Measurements from ENCODE around the gene PTPRN2. TPM values are rescaled to one million over a fixed set of nuclear protein-coding genes. Genes with fewer than 3 reads are reported as not detected.
A peak's percentile ranks its signal among the peaks of the same experiment; 100 is the strongest.

The PTPRN2 gene
- total RNA-seq, 8 experiments from 2014 or later = 0.10 to 19.7 (median 10.8) TPM; not detected in 1

DNA sequence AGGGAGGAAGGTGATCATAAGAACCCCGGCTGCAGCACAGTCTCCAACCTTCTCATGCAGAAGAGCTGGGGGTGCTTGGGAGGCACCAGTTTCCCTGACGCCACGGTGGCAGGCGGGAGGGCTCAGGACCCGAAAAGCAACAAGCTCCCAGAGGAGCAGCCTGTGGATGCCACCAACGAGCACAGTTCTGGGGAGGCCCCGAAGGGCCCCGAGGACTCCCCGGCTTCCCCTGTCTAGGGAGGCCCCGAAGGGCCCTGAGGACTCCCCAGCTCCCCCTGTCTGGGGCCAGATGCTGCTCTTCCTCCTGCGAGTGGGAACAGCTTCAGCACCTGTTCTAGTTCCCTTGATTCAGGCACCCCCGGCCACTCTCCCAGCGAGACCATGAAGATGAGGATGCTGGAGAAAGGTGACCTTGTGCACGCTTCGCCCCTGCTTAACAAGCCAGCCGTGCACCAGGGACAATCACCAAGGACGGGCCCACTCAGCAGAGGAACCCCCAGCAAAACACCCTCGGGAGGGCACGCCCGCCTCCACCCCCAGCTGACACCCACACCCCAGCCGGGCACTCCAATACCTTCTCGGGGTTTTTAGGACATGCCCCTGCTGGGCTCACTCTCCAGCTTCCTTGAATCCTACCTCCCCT is 112.5 kb downstream of the PTPRN2 start:
- in situ Hi-C loops (cut with MboI; ENCODE audit: low pct_unique_long_range_greater_than_20kb in 2 of 9, low sequenced_read_pairs in 9 of 9, unreplicated experiment in 9 of 9) = no loop called here
- 37 to 100% (median 95%) methylated on average over 1 to 6 of the region's 22 CpGs; no CpG with 5 or more reads in 6 of the 10 experiments for WGBS, 10 experiments
- no peak overlapping the region for H3K27ac ChIP-seq
- no peak for ATAC-seq (replicated peaks in 6 of 8)
- H3K4me3 ChIP-seq = no peak overlapping the region
- peaks cover 17 to 33% of the 10 kb centered on the region in 2 donors for H3K4me1 ChIP-seq (replicated peaks in 1 of 2)

- H3K4me1 ChIP-seq (replicated peaks in 1 of 2) = peaks cover 17 to 34% of the 10 kb centered on the region in 2 donors
- no peak for ATAC-seq (replicated peaks in 6 of 8)
- WGBS, 10 experiments = 0 to 100% (median 53%) methylated on average over 1 to 2 of the region's 16 CpGs; no CpG with 5 or more reads in 6 of the 10 experiments
- no peak overlapping the region for H3K27ac ChIP-seq
- in situ Hi-C loops (cut with MboI; ENCODE audit: low pct_unique_long_range_greater_than_20kb in 2 of 9, low sequenced_read_pairs in 9 of 9, unreplicated experiment in 9 of 9) = no loop called here
- H3K4me3 ChIP-seq = no peak overlapping the region
Measured at GRCh38 chr7:158474488-158474887, 113.1 kb downstream of the PTPRN2 start.

GRCh38 chr7:158473946-158474345 is 113.7 kb downstream of the PTPRN2 start:
- no peak overlapping the region for H3K4me3 ChIP-seq
- no peak overlapping the region for H3K27ac ChIP-seq
- peaks cover 17 to 36% of the 10 kb centered on the region in 2 donors for H3K4me1 ChIP-seq (replicated peaks in 1 of 2)
- no peak for ATAC-seq (replicated peaks in 6 of 8)
- WGBS, 10 experiments = 14 to 100% (median 83%) methylated on average over 1 to 12 of the region's 12 CpGs; no CpG with 5 or more reads in 1 of the 10 experiments
- in situ Hi-C loops (cut with MboI; ENCODE audit: low pct_unique_long_range_greater_than_20kb in 2 of 9, low sequenced_read_pairs in 9 of 9, unreplicated experiment in 9 of 9) = no loop called here

GRCh38 chr7:158473221-158473620 is 114.4 kb downstream of the PTPRN2 start:
- 0 to 40% (median 6%) methylated on average over 1 to 11 of the region's 13 CpGs; no CpG with 5 or more reads in 1 of the 10 experiments for WGBS, 10 experiments
- peak in 5 of 8 experiments; percentile 92 to 98 (median 95) for ATAC-seq (replicated peaks in 6 of 8)
- peaks cover 17 to 38% of the 10 kb centered on the region in 2 donors for H3K4me1 ChIP-seq (replicated peaks in 1 of 2)
- no peak overlapping the region for H3K4me3 ChIP-seq
- peak overlapping the region; percentile 13 to 67 for H3K27ac ChIP-seq
- in situ Hi-C loops (cut with MboI; ENCODE audit: low pct_unique_long_range_greater_than_20kb in 2 of 9, low sequenced_read_pairs in 9 of 9, unreplicated experiment in 9 of 9) = no loop called here

DNA sequence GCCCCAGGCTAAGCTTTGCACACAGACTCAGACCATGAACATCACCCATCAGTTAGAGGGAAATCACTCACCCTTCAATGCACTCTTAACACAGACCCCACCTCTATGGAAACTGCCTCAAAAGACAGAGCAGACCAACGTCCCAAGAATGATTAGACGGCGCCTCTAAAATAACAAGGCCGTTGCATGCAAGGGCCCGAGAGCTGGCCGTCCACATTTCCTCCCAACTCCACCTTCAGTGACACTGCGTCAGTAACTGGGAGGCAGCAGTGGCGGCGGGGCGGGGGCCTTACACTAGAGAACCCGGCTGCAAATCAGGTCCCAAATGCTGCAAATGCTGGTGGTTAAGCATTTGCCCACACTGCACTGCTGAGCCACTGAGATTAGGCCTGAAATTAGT is 115.0 kb downstream of the PTPRN2 start:
- WGBS, 10 experiments = 0 to 54% (median 35%) methylated on average over 1 to 7 of the region's 11 CpGs; no CpG with 5 or more reads in 6 of the 10 experiments
- H3K4me3 ChIP-seq = no peak overlapping the region
- peaks cover 17 to 44% of the 10 kb centered on the region in 2 donors for H3K4me1 ChIP-seq (replicated peaks in 1 of 2)
- peak in 5 of 8 experiments; percentile 12 to 32 (median 25) for ATAC-seq (replicated peaks in 6 of 8)
- in situ Hi-C loops (cut with MboI; ENCODE audit: low pct_unique_long_range_greater_than_20kb in 2 of 9, low sequenced_read_pairs in 9 of 9, unreplicated experiment in 9 of 9) = no loop called here
- peak overlapping the region in 1 of 2 donors; percentile 67 for H3K27ac ChIP-seq

- no peak overlapping the region for H3K27ac ChIP-seq
- no peak for ATAC-seq (replicated peaks in 6 of 8)
Measured at GRCh38 chr7:158471716-158472115, 115.9 kb downstream of the PTPRN2 start.

DNA sequence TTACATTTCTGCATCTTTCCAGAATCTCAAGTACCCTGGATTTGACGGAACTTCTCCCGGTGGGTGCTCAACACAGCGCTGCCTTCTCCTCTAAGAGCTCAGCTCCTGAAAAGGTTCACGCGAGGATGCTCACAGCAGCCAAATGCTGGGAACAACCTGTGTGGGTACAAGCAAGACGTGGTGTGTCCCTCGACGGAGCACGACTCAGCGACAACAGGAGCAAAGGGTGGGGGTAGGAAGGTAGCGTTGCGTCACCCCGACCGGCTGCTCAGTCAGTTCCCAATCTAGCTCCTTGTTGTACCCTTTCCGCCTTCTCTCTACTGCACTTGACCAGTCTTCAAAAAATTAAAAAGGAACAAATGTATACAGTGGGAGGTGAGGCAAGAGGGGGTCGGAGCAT is 117.3 kb downstream of the PTPRN2 start:
- no peak for ATAC-seq (replicated peaks in 6 of 8)
- no peak overlapping the region for H3K4me3 ChIP-seq
- 29 to 93% (median 86%) methylated on average over 2 to 13 of the region's 16 CpGs; no CpG with 5 or more reads in 2 of the 10 experiments for WGBS, 10 experiments
- peaks cover 17 to 40% of the 10 kb centered on the region in 2 donors for H3K4me1 ChIP-seq (replicated peaks in 1 of 2)
- H3K27ac ChIP-seq = no peak overlapping the region
- in situ Hi-C loops (cut with MboI; ENCODE audit: low pct_unique_long_range_greater_than_20kb in 2 of 9, low sequenced_read_pairs in 9 of 9, unreplicated experiment in 9 of 9) = no loop called here

More at GRCh38 chr7:158471716-158472115, 115.9 kb downstream of the PTPRN2 start:
- Histone ChIP-seq H3K4me3 (no peak overlapping the region), H3K4me1 (replicated peaks in 1 of 2) (peaks cover 17 to 44% of the 10 kb centered on the region in 2 donors)
- WGBS, 10 experiments = 67 to 100% (median 81%) methylated on average over 1 to 14 of the region's 18 CpGs; no CpG with 5 or more reads in 4 of the 10 experiments
- in situ Hi-C loops (cut with MboI; ENCODE audit: low pct_unique_long_range_greater_than_20kb in 2 of 9, low sequenced_read_pairs in 9 of 9, unreplicated experiment in 9 of 9) = no loop called here

DNA sequence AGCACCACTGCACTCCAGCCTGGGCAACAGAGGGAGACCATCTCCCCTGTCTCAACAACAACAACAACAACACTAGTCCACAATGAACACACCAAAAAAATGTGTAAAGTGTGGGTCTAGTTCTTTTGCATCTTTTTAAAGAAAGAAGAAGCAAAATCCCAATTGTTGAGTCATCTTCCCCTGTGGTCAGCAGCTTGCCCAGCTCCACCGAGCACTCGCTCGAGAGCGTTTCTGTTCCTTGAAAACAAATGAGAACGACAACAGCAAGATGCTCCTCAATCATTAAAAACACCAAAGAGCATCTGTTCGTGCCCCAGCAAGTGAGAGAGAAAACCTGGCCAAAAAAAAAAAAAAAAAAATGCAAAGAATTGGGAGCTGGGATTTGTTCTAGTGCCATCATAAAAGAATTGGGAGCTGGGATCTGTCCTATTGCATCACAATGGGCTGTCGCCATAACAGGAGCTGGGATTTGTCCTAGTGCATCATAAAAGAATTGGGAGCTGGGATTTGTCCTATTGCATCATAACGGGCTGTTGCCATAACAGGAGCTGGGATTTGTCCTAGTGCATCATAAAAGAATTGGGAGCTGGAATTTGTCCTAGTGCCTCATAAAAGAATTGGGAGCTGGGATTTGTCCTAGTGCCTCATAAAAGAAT is 118.1 kb downstream of the PTPRN2 start:
- WGBS, 10 experiments = 5 to 80% (median 66%) methylated on average over 1 to 8 of the region's 8 CpGs; no CpG with 5 or more reads in 1 of the 10 experiments
- H3K4me3 ChIP-seq = no peak overlapping the region
- no peak overlapping the region for H3K27ac ChIP-seq
- in situ Hi-C loops (cut with MboI; ENCODE audit: low pct_unique_long_range_greater_than_20kb in 2 of 9, low sequenced_read_pairs in 9 of 9, unreplicated experiment in 9 of 9) = no loop called here
- H3K4me1 ChIP-seq (replicated peaks in 1 of 2) = peaks cover 17 to 40% of the 10 kb centered on the region in 2 donors
- no peak for ATAC-seq (replicated peaks in 6 of 8)

- WGBS, 10 experiments = 0 to 100% (median 57%) methylated on average over 1 to 3 of the region's 9 CpGs; no CpG with 5 or more reads in 6 of the 10 experiments
- Histone ChIP-seq H3K27ac (no peak overlapping the region), H3K4me1 (replicated peaks in 1 of 2) (peaks cover 17 to 36% of the 10 kb centered on the region in 2 donors), H3K4me3 (no peak overlapping the region)
- no peak for ATAC-seq (replicated peaks in 6 of 8)
- in situ Hi-C loops (cut with MboI; ENCODE audit: low pct_unique_long_range_greater_than_20kb in 2 of 9, low sequenced_read_pairs in 9 of 9, unreplicated experiment in 9 of 9) = no loop called here
Measured at GRCh38 chr7:158468700-158469296, 118.8 kb downstream of the PTPRN2 start.

DNA sequence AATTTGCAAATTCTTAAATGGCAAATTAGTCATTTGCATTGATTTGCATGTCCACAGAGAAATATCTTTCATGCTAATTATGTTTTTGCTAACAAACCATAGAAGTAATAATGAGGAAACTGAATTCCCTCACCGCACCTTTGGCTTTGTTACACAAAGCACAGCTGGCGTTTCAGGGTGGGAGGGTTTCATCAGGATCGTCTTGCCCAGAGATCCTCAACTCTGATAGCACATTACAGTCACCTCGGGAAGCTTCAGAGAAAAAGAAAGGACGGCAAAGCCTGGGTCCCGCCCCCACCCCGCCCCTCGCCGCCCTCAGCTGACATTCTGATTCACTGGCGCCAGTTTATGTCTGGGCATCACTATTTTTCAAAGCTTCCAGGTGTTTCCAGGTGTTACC is 119.4 kb downstream of the PTPRN2 start:
- Histone ChIP-seq H3K27ac (no peak overlapping the region), H3K4me3 (no peak overlapping the region), H3K4me1 (replicated peaks in 1 of 2) (peaks cover 13 to 29% of the 10 kb centered on the region in 2 donors)
- 0 to 60% (median 16%) methylated on average over 1 to 5 of the region's 10 CpGs; no CpG with 5 or more reads in 2 of the 10 experiments for WGBS, 10 experiments
- peak in 4 of 8 experiments; percentile 35 to 56 (median 48) for ATAC-seq (replicated peaks in 6 of 8)
- in situ Hi-C loops (cut with MboI; ENCODE audit: low pct_unique_long_range_greater_than_20kb in 2 of 9, low sequenced_read_pairs in 9 of 9, unreplicated experiment in 9 of 9) = no loop called here

- WGBS, 10 experiments = 2 to 100% (median 76%) methylated on average over 1 to 7 of the region's 7 CpGs; no CpG with 5 or more reads in 1 of the 10 experiments
- Histone ChIP-seq H3K4me1 (replicated peaks in 1 of 2) (peaks cover 7 to 23% of the 10 kb centered on the region in 2 donors), H3K4me3 (no peak overlapping the region), H3K27ac (no peak overlapping the region)
- in situ Hi-C loops (cut with MboI; ENCODE audit: low pct_unique_long_range_greater_than_20kb in 2 of 9, low sequenced_read_pairs in 9 of 9, unreplicated experiment in 9 of 9) = no loop called here
- no peak for ATAC-seq (replicated peaks in 6 of 8)
Measured at GRCh38 chr7:158467562-158467961, 120.1 kb downstream of the PTPRN2 start.

- no peak for ATAC-seq (replicated peaks in 6 of 8)
- Histone ChIP-seq H3K27ac (no peak overlapping the region), H3K4me1 (replicated peaks in 1 of 2) (peaks cover 0 to 8% of the 10 kb centered on the region in 2 donors), H3K4me3 (no peak overlapping the region)
- in situ Hi-C loops (cut with MboI; ENCODE audit: low pct_unique_long_range_greater_than_20kb in 2 of 9, low sequenced_read_pairs in 9 of 9, unreplicated experiment in 9 of 9) = no loop called here
- 35 to 94% (median 61%) methylated on average over 1 to 4 of the region's 4 CpGs; no CpG with 5 or more reads in 1 of the 10 experiments for WGBS, 10 experiments
Measured at GRCh38 chr7:158463317-158463716, 124.3 kb downstream of the PTPRN2 start.

DNA sequence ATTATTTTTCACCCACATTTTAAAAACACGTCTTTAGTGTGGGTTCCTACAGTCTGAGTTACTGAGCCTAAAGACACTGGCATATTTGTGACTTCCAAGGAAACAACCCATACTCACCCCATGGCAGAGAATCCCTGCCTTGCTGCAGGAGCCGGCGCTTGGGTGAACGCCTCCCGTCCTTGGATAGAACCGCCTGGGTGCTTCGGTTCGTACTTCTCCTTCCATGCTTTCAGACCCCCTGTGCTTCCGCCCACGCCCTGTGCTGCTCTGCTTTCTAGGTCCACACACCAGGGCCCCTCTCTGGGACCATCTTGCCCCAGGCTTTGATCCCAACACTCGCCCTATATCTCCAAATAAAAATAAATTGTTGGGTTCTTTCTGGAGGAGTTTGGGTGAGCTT is 125.8 kb downstream of the PTPRN2 start:
- no peak overlapping the region for H3K4me3 ChIP-seq
- in situ Hi-C loops (cut with MboI; ENCODE audit: low pct_unique_long_range_greater_than_20kb in 2 of 9, low sequenced_read_pairs in 9 of 9, unreplicated experiment in 9 of 9) = no loop called here
- H3K27ac ChIP-seq = no peak overlapping the region
- 18 to 89% (median 79%) methylated on average over 1 to 10 of the region's 11 CpGs; no CpG with 5 or more reads in 2 of the 10 experiments for WGBS, 10 experiments
- H3K4me1 ChIP-seq (replicated peaks in 1 of 2) = no peaks in the 10 kb centered on the region
- ATAC-seq (replicated peaks in 6 of 8) = no peak
